Measurements from ENCODE around the gene MAP3K10.

The MAP3K10 gene

DNA sequence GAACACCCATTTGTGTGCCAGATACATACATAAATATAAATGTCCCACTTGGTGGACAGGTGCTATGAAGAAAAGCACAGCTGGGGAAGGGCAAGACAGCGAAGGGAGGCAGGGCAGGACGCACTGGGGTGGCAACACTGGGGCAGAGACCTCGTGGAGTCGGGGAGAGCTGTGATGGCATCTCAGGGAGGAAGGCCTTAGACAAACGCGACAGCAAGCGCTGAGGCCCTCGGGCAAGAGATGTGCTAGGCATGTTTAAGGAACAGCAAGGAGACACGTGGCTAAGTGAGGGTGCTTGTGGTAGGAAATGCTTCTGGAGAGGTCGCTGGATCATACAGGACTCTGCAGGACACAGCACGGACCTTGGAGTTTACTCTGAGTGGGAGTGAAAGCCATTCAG is 58.6 kb downstream of the MAP3K10 start:
- H3K4me3 ChIP-seq (ENCODE audit: low read depth, low read length): no peak overlapping the region

DNA sequence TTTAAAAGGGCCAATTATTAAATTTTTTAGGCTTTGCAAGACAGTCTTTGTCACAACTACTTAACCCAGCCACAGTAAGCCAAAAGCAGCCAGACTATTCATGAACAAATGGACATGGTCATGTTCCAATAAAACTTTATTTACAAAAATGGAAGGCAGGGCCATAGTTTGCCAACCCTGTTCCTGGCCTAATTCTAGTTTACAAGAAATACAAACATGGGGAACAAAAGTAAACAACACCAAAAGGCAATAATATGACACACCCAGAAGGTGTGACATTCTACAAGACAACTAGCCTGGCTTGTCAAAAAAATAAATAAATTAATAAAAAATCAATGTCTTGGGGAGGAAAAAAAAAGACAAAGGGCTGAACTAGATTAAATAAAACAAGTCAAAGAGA is 60.0 kb downstream of the MAP3K10 start:
- no peak for DNase-seq (ENCODE audit: low read depth)
- TF ChIP-seq, protein P1, sequence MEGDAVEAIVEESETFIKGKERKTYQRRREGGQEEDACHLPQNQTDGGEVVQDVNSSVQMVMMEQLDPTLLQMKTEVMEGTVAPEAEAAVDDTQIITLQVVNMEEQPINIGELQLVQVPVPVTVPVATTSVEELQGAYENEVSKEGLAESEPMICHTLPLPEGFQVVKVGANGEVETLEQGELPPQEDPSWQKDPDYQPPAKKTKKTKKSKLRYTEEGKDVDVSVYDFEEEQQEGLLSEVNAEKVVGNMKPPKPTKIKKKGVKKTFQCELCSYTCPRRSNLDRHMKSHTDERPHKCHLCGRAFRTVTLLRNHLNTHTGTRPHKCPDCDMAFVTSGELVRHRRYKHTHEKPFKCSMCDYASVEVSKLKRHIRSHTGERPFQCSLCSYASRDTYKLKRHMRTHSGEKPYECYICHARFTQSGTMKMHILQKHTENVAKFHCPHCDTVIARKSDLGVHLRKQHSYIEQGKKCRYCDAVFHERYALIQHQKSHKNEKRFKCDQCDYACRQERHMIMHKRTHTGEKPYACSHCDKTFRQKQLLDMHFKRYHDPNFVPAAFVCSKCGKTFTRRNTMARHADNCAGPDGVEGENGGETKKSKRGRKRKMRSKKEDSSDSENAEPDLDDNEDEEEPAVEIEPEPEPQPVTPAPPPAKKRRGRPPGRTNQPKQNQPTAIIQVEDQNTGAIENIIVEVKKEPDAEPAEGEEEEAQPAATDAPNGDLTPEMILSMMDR (IDR thresholded peaks at IDR 0.05; ENCODE audit: insufficient read depth, low read depth, low read length, missing control alignments): no peak
- no peak overlapping the region for H3K4me3 ChIP-seq (ENCODE audit: low read depth, low read length)

More for the DNA sequence above, 58.6 kb downstream of the MAP3K10 start:
- TF ChIP-seq, protein P1 (IDR thresholded peaks at IDR 0.05; ENCODE audit: insufficient read depth, low read depth, low read length, missing control alignments): no peak
- DNase-seq (ENCODE audit: low read depth): no peak

DNA sequence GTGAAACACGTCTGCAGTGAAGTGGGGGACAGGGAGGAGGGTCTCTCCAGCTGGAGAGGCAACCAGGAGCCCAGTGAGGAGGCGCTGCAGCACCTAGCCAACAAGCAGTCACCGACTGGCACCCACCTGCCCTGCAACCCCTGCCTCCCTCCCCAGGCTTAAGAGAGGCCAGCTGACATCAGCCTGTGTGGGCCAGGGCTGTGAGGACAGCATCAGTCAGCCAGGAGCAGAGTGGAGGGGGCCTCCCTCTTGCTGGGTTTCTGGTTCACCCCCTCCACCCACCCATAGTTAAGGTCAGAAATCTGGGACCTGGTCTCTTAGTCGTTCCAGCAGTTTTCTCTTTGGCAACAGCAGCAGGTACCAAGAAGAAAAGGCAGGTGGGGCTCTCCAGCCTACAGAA is 60.8 kb downstream of the MAP3K10 start:
- DNase-seq (ENCODE audit: low read depth): no peak
- H3K4me3 ChIP-seq (ENCODE audit: low read depth, low read length): no peak overlapping the region
- TF ChIP-seq, protein P1 (IDR thresholded peaks at IDR 0.05; ENCODE audit: insufficient read depth, low read depth, low read length, missing control alignments): no peak

DNA sequence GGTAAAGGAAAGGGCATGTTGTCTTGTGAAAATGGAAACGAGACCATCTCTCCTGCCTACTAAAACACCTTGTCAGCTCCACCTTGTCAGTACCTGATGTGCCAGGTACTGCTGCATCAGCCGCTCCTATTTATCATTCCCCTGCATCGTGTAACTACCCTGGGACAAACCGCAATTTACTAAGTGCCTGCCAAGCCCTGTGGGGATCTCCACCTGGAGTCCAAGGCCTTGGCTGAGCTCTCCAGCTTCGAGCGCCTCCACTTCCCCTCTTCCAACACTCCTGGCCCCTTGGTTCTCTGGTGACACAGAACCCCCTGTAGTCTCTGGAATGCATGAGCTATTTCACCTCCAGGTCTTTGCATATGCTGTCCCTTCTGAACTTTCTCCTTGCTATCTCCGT is 61.2 kb downstream of the MAP3K10 start:
- no peak overlapping the region for H3K4me3 ChIP-seq (ENCODE audit: low read depth, low read length)
- no peak for DNase-seq (ENCODE audit: low read depth)
- TF ChIP-seq, protein P1 (IDR thresholded peaks at IDR 0.05; ENCODE audit: insufficient read depth, low read depth, low read length, missing control alignments): no peak

DNA sequence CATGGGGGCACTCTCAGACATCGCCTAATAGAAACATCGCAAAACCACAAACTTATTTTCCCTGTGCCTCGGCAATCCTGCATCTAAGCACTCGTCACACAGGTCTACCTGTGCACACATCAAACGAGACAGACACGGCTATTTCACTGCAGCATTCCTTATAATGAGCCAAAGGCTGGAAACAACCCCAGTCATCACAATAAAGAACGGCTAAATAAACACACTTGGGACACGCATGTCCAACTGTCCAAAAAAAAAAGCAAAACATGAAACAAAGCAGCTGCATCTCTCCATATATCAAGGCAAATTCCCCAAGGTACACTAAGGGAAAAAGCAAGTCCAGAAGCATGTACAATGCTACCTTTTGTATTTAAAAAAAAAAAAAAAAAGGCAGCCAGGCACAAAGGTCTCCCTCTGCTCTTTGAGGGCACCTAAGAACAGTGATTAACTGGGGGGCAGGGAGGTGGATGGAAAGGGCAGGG is 62.4 kb downstream of the MAP3K10 start:
- TF ChIP-seq, protein P1 (IDR thresholded peaks at IDR 0.05; ENCODE audit: insufficient read depth, low read depth, low read length, missing control alignments): no peak
- DNase-seq (ENCODE audit: low read depth): no peak
- H3K4me3 ChIP-seq (ENCODE audit: low read depth, low read length): no peak overlapping the region

DNA sequence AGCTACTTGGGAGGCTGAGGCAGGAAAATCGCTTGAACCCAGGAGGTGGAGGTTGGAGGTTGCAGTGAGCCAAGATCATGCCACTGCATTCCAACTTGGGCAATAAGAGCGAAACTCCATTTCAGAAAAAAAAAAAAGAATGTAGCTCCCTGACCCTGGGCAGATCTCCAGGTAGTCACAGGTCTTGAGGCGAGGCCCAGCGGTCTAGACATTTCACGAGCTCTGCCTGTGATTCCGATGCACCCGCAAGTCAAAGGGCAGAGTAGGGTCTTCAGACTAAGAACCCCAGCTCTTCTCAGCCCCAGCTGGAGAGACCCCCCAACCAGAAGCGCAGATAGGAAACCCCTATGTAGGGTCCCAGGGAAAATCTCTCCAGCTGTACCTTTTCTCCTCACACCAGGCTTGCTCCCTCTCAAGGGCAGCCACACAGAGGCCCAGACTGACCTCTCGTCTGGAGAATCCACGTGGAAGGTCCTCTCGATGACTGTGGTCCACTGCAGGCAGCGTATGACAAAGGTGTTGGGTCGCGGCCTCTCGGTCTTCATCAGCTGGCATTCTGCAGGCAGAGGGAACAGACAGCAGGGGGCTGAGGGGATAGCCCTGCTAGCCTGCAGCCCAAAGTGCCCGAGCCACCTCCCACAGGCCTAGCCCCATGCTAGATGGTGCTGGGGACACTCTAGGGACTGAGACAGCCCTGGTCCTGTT is 63.6 kb downstream of the MAP3K10 start:
- TF ChIP-seq, protein P1 (IDR thresholded peaks at IDR 0.05; ENCODE audit: insufficient read depth, low read depth, low read length, missing control alignments): no peak
- no peak for DNase-seq (ENCODE audit: low read depth)
- H3K4me3 ChIP-seq (ENCODE audit: low read depth, low read length): no peak overlapping the region

All from GM12865 (cell line).